ENCODE measurements around the gene PLCB2. TPM values are rescaled to one million over a fixed set of nuclear protein-coding genes. Genes with fewer than 3 reads are reported as not detected.
A peak's percentile ranks its signal among the peaks of the same experiment; 100 is the strongest.

PLCB2 gene
- total RNA-seq = 1 to 10 TPM; 1.7 to 7.2 (median 4.1) TPM

- Histone ChIP-seq H3K9me3 (no peaks in the 10 kb centered on the region), H3K4me3 (replicated peaks in 1 of 3) (no peak within 1 kb of the TSS), H3K27me3 (no peaks in the 10 kb centered on the region), H3K36me3 (no peaks in the 10 kb centered on the region), H3K4me1 (no peaks in the 10 kb centered on the region), H3K27ac (no peak within 1 kb of the TSS)
- TF ChIP-seq CTCF (IDR thresholded peaks at IDR 0.05) = no peak
- no peak for TF ChIP-seq POLR2A (IDR thresholded peaks at IDR 0.05)
- DNase-seq = no peak
- intact Hi-C loops (cut with DNase I) = no loop called here
- 59 to 76% methylated on average over 13 to 14 of the region's 15 CpGs for WGBS, 2 donors
Measured at GRCh38 chr15:40307421-40308211, at the start of gene PLCB2. PLCB2 (minus strand) TSS chr15:40307935; CDS start chr15:40307672, 263 bp downstream.

GRCh38 chr15:40357246-40357645 is 49.5 kb upstream of the PLCB2 start:
- no peaks in the 10 kb centered on the region for H3K9me3 ChIP-seq
- no peaks in the 10 kb centered on the region for H3K36me3 ChIP-seq
- WGBS, 2 donors = 63 to 69% methylated on average over 1 of the region's 1 CpG
- peaks cover 8 to 13% of the 10 kb centered on the region in 2 donors for H3K4me1 ChIP-seq
- H3K27ac ChIP-seq = no peak overlapping the region
- no peaks in the 10 kb centered on the region for H3K27me3 ChIP-seq
- peak overlapping the region in 1 of 3 donors; percentile 37 for H3K4me3 ChIP-seq (replicated peaks in 1 of 3)
- no peak for TF ChIP-seq CTCF (IDR thresholded peaks at IDR 0.05)
- DNase-seq = no peak
- intact Hi-C loops (cut with DNase I) = loop anchor here (5.0 kb wide), 1 partner anchor 75 kb away; the partner anchor contains the start of gene ANKRD63

GRCh38 chr15:40355976-40356585 is 48.3 kb upstream of the PLCB2 start:
- H3K27ac ChIP-seq = no peak overlapping the region
- 74% methylated on average over 4 of the region's 5 CpGs; no CpG with 5 or more reads in 1 of the 2 donors for WGBS, 2 donors
- intact Hi-C loops (cut with DNase I) = loop anchor here (5.0 kb wide), 1 partner anchor 74 kb away; the partner anchor contains the start of gene ANKRD63
- H3K4me3 ChIP-seq (replicated peaks in 1 of 3) = no peak overlapping the region
- H3K27me3 ChIP-seq = no peaks in the 10 kb centered on the region
- peaks cover 8 to 13% of the 10 kb centered on the region in 2 donors for H3K4me1 ChIP-seq
- no peaks in the 10 kb centered on the region for H3K9me3 ChIP-seq
- TF ChIP-seq CTCF (IDR thresholded peaks at IDR 0.05) = no peak
- no peak for TF ChIP-seq POLR2A (IDR thresholded peaks at IDR 0.05)
- no peaks in the 10 kb centered on the region for H3K36me3 ChIP-seq
- no peak for DNase-seq

- Histone ChIP-seq H3K9me3 (no peaks in the 10 kb centered on the region), H3K36me3 (no peaks in the 10 kb centered on the region), H3K27me3 (no peaks in the 10 kb centered on the region), H3K27ac (no peak overlapping the region), H3K4me3 (replicated peaks in 1 of 3) (no peak overlapping the region), H3K4me1 (peaks cover 8 to 13% of the 10 kb centered on the region in 2 donors)
- peak; percentile 60 to 62 for DNase-seq
- intact Hi-C loops (cut with DNase I) = loop anchor here (5.0 kb wide), 1 partner anchor 72 kb away; the partner anchor contains the start of gene ANKRD63
- no peak for TF ChIP-seq POLR2A (IDR thresholded peaks at IDR 0.05)
- peak in 4 of 6 experiments; percentile 33 to 57 (median 48) for TF ChIP-seq CTCF (IDR thresholded peaks at IDR 0.05)
- 40 to 44% methylated on average over 8 to 9 of the region's 9 CpGs for WGBS, 2 donors
Measured at GRCh38 chr15:40354408-40355171, 46.9 kb upstream of the PLCB2 start.

All from thyroid gland (tissue), 4 donors.